SU-DHL-6 (cell line): ENCODE measurements around the gene CDC42BPA.

ENCODE experiments used
- H2AFZ ChIP-seq: fragments of 200-600 bp; sonication (generic); 2 replicates; pipeline ENCODE4 v1.6.1; 2014; ENCODE audit warnings: low read depth, mild to moderate bottlenecking, moderate library complexity, mixed read lengths, antibody characterized with exemption, low read length; ENCODE audit not compliant: severe bottlenecking
- H3F3A ChIP-seq: fragments of 200-600 bp; shearing (Covaris generic); 2 replicates; pipeline ENCODE4 v1.6.0; 2016; ENCODE audit warnings: antibody characterized with exemption, mild to moderate bottlenecking; ENCODE audit not compliant: insufficient read depth
- H3K27ac ChIP-seq: fragments of 200-600 bp; sonication (generic); 2 replicates; pipeline ENCODE4 v1.5.1; 2016; ENCODE audit warnings: low read depth, mild to moderate bottlenecking, low read length, moderate library complexity, mixed read lengths
- H3K27me3 ChIP-seq: fragments of 200-600 bp; sonication (generic), shearing (Covaris generic); 2 replicates; pipeline ENCODE4 v1.6.0; 2014; ENCODE audit warnings: mild to moderate bottlenecking, low read length
- H3K36me3 ChIP-seq: fragments of 200-600 bp; sonication (generic); 2 replicates; pipeline ENCODE4 v1.6.1; 2014; ENCODE audit warnings: mild to moderate bottlenecking, low read length, mixed read lengths
- H3K4me2 ChIP-seq: fragments of 300-600, 200-600 bp; shearing (Covaris generic), sonication (generic); 2 replicates; pipeline ENCODE4 v1.6.0; 2014; ENCODE audit warnings: low read length, low read depth, mild to moderate bottlenecking; ENCODE audit not compliant: poor library complexity, severe bottlenecking
- H3K4me3 ChIP-seq: fragments of 200-600 bp; sonication (generic); 2 replicates; pipeline ENCODE4 v1.5.1; 2014; ENCODE audit warnings: antibody characterized with exemption, low read length, mild to moderate bottlenecking, mixed read lengths; ENCODE audit not compliant: insufficient read depth, poor library complexity, severe bottlenecking
- H3K79me2 ChIP-seq: fragments of 200-600 bp; sonication (generic); 2 replicates; pipeline ENCODE4 v1.6.1; 2014; ENCODE audit warnings: mild to moderate bottlenecking, low read length, moderate library complexity; ENCODE audit not compliant: insufficient read depth
- H3K9ac ChIP-seq: fragments of 200-600 bp; sonication (generic); 2 replicates; pipeline ENCODE4 v1.7.0; 2014; ENCODE audit warnings: mild to moderate bottlenecking, low read length
- H3K9me2 ChIP-seq: fragments of 200-600 bp; sonication (generic); replicated peaks from 2 replicates; pipeline ENCODE4 v1.6.1; 2014; ENCODE audit warnings: low read length; ENCODE audit not compliant: insufficient read depth
- H3K9me3 ChIP-seq: fragments of 200-600 bp; sonication (generic); 2 replicates; pipeline ENCODE4 v1.6.1; 2014; ENCODE audit warnings: low read length, mixed read lengths; ENCODE audit not compliant: insufficient read depth
- H4K20me1 ChIP-seq: fragments of 200-600 bp; sonication (generic); 2 replicates; pipeline ENCODE4 v1.6.1; 2014; ENCODE audit warnings: low read depth, mild to moderate bottlenecking, antibody characterized with exemption, low read length, moderate library complexity, mixed read lengths
- EZH2phosphoT487 ChIP-seq: fragments of 200-600 bp; sonication (generic), shearing (Covaris generic); conservative IDR thresholded peaks from 2 replicates; pipeline ENCODE4 v1.6.1; 2018; ENCODE audit warnings: mild to moderate bottlenecking, antibody characterized with exemption, low read length, moderate library complexity, mixed read lengths
- TF ChIP-seq, protein P1 (sequence below): fragments of 200-600 bp; sonication (generic); IDR thresholded peaks from one replicate; pipeline ENCODE4 v1.5.1; 2017; ENCODE audit warnings: antibody characterized with exemption, mild to moderate bottlenecking, low read length, moderate library complexity; ENCODE audit not compliant: insufficient read depth, poor library complexity, severe bottlenecking

CDC42BPA gene

DNA sequence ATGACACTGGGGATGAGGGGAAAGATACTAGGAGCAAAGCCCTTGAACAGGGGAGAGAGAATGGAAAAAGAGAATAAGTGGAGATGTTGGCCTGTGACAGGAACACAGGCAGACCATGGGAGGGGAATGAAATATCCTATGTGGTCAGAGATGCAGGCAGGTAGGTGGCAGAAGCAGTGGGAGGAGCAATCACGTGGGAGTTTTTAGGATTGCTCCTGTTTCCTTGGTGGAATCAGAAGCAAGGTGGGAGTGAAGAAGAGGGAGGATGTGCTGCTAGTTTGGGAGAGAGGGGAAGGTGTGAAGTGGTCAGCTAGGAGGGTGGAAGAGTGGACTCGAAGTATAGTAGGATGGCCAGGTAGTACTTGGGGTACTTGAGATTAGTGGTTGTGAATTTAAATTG lies 46.4 kb upstream of the CDC42BPA start:
- Histone ChIP-seq H3K27me3 (no peaks in the 10 kb centered on the region), H3K4me2 (no peak overlapping the region), H2AFZ (no peak overlapping the region), H3K36me3 (no peaks in the 10 kb centered on the region), H3K9me2 (no peaks in the 10 kb centered on the region), H3K4me3 (no peak overlapping the region), H3K9ac (no peak overlapping the region), H4K20me1 (no peaks in the 10 kb centered on the region), H3K27ac (no peak overlapping the region), H3K79me2 (no peaks in the 10 kb centered on the region), H3F3A (no peaks in the 10 kb centered on the region), H3K9me3 (no peaks in the 10 kb centered on the region)
- TF ChIP-seq, protein P1, sequence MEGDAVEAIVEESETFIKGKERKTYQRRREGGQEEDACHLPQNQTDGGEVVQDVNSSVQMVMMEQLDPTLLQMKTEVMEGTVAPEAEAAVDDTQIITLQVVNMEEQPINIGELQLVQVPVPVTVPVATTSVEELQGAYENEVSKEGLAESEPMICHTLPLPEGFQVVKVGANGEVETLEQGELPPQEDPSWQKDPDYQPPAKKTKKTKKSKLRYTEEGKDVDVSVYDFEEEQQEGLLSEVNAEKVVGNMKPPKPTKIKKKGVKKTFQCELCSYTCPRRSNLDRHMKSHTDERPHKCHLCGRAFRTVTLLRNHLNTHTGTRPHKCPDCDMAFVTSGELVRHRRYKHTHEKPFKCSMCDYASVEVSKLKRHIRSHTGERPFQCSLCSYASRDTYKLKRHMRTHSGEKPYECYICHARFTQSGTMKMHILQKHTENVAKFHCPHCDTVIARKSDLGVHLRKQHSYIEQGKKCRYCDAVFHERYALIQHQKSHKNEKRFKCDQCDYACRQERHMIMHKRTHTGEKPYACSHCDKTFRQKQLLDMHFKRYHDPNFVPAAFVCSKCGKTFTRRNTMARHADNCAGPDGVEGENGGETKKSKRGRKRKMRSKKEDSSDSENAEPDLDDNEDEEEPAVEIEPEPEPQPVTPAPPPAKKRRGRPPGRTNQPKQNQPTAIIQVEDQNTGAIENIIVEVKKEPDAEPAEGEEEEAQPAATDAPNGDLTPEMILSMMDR: no peak
- no peak for TF ChIP-seq EZH2phosphoT487

DNA sequence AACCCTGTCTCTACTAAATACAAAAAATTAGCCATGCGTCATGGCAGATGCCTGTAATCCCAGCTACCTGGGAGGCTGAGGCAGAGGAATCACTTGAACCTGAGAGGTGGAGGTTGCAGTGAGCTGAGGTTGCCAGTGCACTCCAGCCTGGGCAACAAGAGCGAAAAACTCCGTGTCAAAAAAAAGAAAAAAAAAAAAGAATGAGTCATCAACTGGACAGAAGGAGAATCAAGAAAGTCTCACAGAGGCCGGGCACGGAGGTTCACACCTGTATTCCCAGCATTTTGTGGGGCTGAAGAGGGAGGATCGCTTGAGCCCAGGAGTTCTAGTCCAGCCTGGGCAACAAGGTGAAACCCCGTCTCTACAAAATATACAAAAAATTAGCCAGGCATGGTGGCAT lies 45.5 kb upstream of the CDC42BPA start:
- Histone ChIP-seq H3K9ac (no peak overlapping the region), H3K9me3 (no peaks in the 10 kb centered on the region), H3K4me2 (no peak overlapping the region), H3K36me3 (no peaks in the 10 kb centered on the region), H3K27me3 (no peaks in the 10 kb centered on the region), H4K20me1 (no peaks in the 10 kb centered on the region), H3F3A (no peaks in the 10 kb centered on the region), H3K9me2 (no peaks in the 10 kb centered on the region), H3K79me2 (no peaks in the 10 kb centered on the region), H2AFZ (no peak overlapping the region), H3K27ac (no peak overlapping the region), H3K4me3 (no peak overlapping the region)
- TF ChIP-seq EZH2phosphoT487: no peak
- TF ChIP-seq, protein P1: no peak

DNA sequence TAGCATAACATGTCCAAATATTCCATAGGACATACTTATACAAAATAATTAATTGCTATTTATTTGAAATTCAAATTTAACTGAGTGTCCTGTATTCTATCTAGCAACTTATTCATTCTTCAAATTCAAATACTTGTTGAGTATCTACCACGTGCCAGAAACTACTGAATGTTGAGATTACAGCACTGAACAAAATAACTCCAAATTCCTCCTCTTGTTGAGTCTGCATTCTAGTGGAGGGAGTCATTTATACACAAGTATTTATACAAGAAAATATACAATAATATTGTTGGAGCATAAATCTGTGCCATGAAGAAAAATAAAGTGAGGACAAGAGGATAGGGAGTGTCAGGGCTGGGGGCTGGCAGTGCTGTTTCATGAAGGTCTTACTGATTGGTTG lies 43.7 kb upstream of the CDC42BPA start:
- Histone ChIP-seq H3K79me2 (no peaks in the 10 kb centered on the region), H3K27me3 (no peaks in the 10 kb centered on the region), H3K9me2 (no peaks in the 10 kb centered on the region), H3K4me3 (no peak overlapping the region), H3K27ac (no peak overlapping the region), H4K20me1 (no peaks in the 10 kb centered on the region), H3K9me3 (no peaks in the 10 kb centered on the region), H3K36me3 (no peaks in the 10 kb centered on the region), H3K4me2 (no peak overlapping the region), H3K9ac (no peak overlapping the region), H2AFZ (no peak overlapping the region), H3F3A (no peaks in the 10 kb centered on the region)
- TF ChIP-seq, protein P1: no peak
- TF ChIP-seq EZH2phosphoT487: no peak

DNA sequence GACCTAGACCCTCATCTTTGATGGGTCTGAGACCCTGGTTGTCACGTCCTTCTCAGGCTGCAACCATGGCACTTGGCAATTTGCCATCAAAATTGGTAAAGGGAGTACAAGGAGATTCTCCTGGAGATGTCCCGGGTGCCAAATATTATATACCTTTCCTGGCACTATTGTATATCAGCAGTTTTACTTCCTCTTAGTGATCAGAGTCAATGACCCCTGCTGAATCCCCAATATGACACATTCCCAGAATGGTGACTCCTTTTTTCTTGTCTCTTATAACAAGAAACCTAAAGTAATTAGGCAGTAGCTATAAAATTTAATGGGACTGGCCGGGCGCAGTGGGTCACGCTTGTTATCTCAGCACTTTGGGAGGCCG lies 39.6 kb upstream of the CDC42BPA start:
- H3K9ac ChIP-seq: no peak overlapping the region
- no peaks in the 10 kb centered on the region for H3K36me3 ChIP-seq
- no peak overlapping the region for H3K4me2 ChIP-seq
- H3K27ac ChIP-seq: no peak overlapping the region
- H4K20me1 ChIP-seq: no peaks in the 10 kb centered on the region
- no peaks in the 10 kb centered on the region for H3K79me2 ChIP-seq
- H3K9me2 ChIP-seq: no peaks in the 10 kb centered on the region
- H2AFZ ChIP-seq: no peak overlapping the region
- TF ChIP-seq, protein P1: no peak
- TF ChIP-seq EZH2phosphoT487: no peak
- H3K27me3 ChIP-seq: no peaks in the 10 kb centered on the region
- no peak overlapping the region for H3K4me3 ChIP-seq
- H3K9me3 ChIP-seq: no peaks in the 10 kb centered on the region
- H3F3A ChIP-seq: no peaks in the 10 kb centered on the region
